ENCODE results near the gene IFIT5.

Gene IFIT5

GRCh38 chr10:89458784-89459183, 44.4 kb downstream of the IFIT5 start:
- TF ChIP-seq JUND (IDR thresholded peaks at IDR 0.05; ENCODE audit: low read depth), result no peak
- in situ Hi-C loops (cut with HindIII; ENCODE audit: low pct_unique_long_range_greater_than_20kb, low sequenced_read_pairs), result no loop called here
- DNase-seq (ENCODE audit: low read depth in 1 of 2, low spot score in 1 of 2), result no peak

GRCh38 chr10:89463846-89464537, 49.6 kb downstream of the IFIT5 start:
- TF ChIP-seq JUND (IDR thresholded peaks at IDR 0.05; ENCODE audit: low read depth), result no peak
- no peak for DNase-seq (ENCODE audit: low read depth in 1 of 2, low spot score in 1 of 2)
- in situ Hi-C loops (cut with HindIII; ENCODE audit: low pct_unique_long_range_greater_than_20kb, low sequenced_read_pairs), result no loop called here

- DNase-seq (ENCODE audit: low read depth in 1 of 2, low spot score in 1 of 2), result no peak
- no peak for TF ChIP-seq JUND (IDR thresholded peaks at IDR 0.05; ENCODE audit: low read depth)
- in situ Hi-C loops (cut with HindIII; ENCODE audit: low pct_unique_long_range_greater_than_20kb, low sequenced_read_pairs), result no loop called here
These were observed 50.8 kb downstream of the IFIT5 start for GRCh38 chr10:89465196-89465595.

- DNase-seq (ENCODE audit: low read depth in 1 of 2, low spot score in 1 of 2), result peak; percentile 29 to 90
- in situ Hi-C loops (cut with HindIII; ENCODE audit: low pct_unique_long_range_greater_than_20kb, low sequenced_read_pairs), result no loop called here
- TF ChIP-seq JUND (IDR thresholded peaks at IDR 0.05; ENCODE audit: low read depth), result peak; percentile 83
These were observed 52.2 kb downstream of the IFIT5 start for GRCh38 chr10:89466599-89467035.

- in situ Hi-C loops (cut with HindIII; ENCODE audit: low pct_unique_long_range_greater_than_20kb, low sequenced_read_pairs), result no loop called here
- DNase-seq (ENCODE audit: low read depth in 1 of 2, low spot score in 1 of 2), result no peak
- no peak for TF ChIP-seq JUND (IDR thresholded peaks at IDR 0.05; ENCODE audit: low read depth)
These were observed 54.0 kb downstream of the IFIT5 start for GRCh38 chr10:89468191-89468965.

- DNase-seq (ENCODE audit: low read depth in 1 of 2, low spot score in 1 of 2), result no peak
- in situ Hi-C loops (cut with HindIII; ENCODE audit: low pct_unique_long_range_greater_than_20kb, low sequenced_read_pairs), result no loop called here
- no peak for TF ChIP-seq JUND (IDR thresholded peaks at IDR 0.05; ENCODE audit: low read depth)
These were observed 55.1 kb downstream of the IFIT5 start for GRCh38 chr10:89469517-89469916.

Measured in T47D (cell line).